ENCODE measurements around the gene FLRT2.

- TF ChIP-seq SMC3 (IDR thresholded peaks at IDR 0.05) (no peak), RCOR1 (IDR thresholded peaks at IDR 0.05; ENCODE audit: low read depth, low read length) (no peak), RFX5 (IDR thresholded peaks at IDR 0.05) (no peak), EP300 (IDR thresholded peaks at IDR 0.05) (no peak), KDM1A (IDR thresholded peaks at IDR 0.05; ENCODE audit: low read depth) (no peak)
Observed at GRCh38 chr14:85604714-85605113, 74.8 kb downstream of the FLRT2 start.
